ENCODE results near the gene DRC3.

DNA sequence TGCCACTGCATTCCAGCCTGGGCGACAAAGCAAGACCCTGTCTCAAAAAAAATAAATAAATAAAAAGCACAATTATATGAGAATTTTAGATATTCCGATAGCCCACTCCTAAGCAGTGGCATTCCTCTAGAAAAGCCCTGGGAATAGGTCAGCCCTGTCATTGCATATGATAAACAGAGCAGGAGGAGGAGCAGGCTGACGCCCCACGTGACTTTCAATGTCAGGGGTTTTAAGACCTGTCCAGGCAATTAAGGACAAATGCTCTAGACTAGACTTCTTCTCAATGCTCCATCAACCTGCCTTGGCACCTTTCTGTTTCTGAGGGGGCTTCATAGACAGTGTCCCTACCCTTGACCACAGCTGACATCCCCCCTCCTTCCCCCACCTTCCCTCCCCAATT lies 8.0 kb upstream of the DRC3 start:
- TF ChIP-seq, protein P1, sequence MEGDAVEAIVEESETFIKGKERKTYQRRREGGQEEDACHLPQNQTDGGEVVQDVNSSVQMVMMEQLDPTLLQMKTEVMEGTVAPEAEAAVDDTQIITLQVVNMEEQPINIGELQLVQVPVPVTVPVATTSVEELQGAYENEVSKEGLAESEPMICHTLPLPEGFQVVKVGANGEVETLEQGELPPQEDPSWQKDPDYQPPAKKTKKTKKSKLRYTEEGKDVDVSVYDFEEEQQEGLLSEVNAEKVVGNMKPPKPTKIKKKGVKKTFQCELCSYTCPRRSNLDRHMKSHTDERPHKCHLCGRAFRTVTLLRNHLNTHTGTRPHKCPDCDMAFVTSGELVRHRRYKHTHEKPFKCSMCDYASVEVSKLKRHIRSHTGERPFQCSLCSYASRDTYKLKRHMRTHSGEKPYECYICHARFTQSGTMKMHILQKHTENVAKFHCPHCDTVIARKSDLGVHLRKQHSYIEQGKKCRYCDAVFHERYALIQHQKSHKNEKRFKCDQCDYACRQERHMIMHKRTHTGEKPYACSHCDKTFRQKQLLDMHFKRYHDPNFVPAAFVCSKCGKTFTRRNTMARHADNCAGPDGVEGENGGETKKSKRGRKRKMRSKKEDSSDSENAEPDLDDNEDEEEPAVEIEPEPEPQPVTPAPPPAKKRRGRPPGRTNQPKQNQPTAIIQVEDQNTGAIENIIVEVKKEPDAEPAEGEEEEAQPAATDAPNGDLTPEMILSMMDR (IDR thresholded peaks at IDR 0.05), result no peak
- no peak for TF ChIP-seq POLR2A (IDR thresholded peaks at IDR 0.05; ENCODE audit: low read depth)
- TF ChIP-seq POLR2AphosphoS5 (IDR thresholded peaks at IDR 0.05), result no peak
- TF ChIP-seq EP300 (IDR thresholded peaks at IDR 0.05), result no peak

Data from esophagus muscularis mucosa (tissue), 4 donors.